SK-N-SH (cell line): ENCODE data around the gene ARID1B. TPM values are rescaled to one million over a fixed set of nuclear protein-coding genes. Genes with fewer than 3 reads are reported as not detected.

ENCODE experiments used
- CTCF ChIA-PET: fragments of 300-600, 350-600 bp; formaldehyde crosslinking; extraction: SDS; loops from one replicate; lab custom pipeline; 2021; lab: Yijun Ruan, JAX
- POLR2A ChIA-PET: fragments of 350-600 bp; sonication (Branson Sonifier 250); formaldehyde crosslinking; extraction: SDS; loops from one replicate; lab custom pipeline; 2020; ENCODE audit warnings: antibody characterized with exemption, inconsistent platforms; lab: Yijun Ruan, JAX
- DNase-seq: peaks from one replicate; pipeline ENCODE4 v3.0.0; 2012
- H2AFZ ChIP-seq: fragments of 200-600 bp; sonication (generic); 2 replicates; pipeline ENCODE4 v1.8.1; 2016; ENCODE audit warnings: antibody characterized with exemption, mild to moderate bottlenecking, low read depth
- H3F3A ChIP-seq: fragments of 200-600 bp; sonication (generic); replicated peaks from 2 replicates; pipeline ENCODE3; 2016; ENCODE audit warnings: antibody characterized with exemption, mild to moderate bottlenecking; ENCODE audit not compliant: insufficient read depth
- H3K27ac ChIP-seq, 2 experiments: fragments of 200-500 bp in 1 of 2; fragments of 200-600 bp in 1 of 2; sonication (Bioruptor generic) in 1 of 2; sonication (generic), shearing (Covaris generic) in 1 of 2; 2 replicates each; pipeline versions ENCODE4 v1.5.1 to v1.6.1; 2014 to 2016; ENCODE audit warnings: low read depth in 2 of 2, inconsistent platforms in 1 of 2, low read length in 1 of 2, mild to moderate bottlenecking in 1 of 2, mixed read lengths in 1 of 2
- H3K27me3 ChIP-seq: fragments of 200-600 bp; sonication (generic), shearing (Covaris generic); 2 replicates; pipeline ENCODE4 v1.6.1; 2016; ENCODE audit warnings: mixed run types; ENCODE audit not compliant: insufficient read depth
- H3K36me3 ChIP-seq, 2 experiments: fragments of 200-500 bp in 1 of 2; fragments of 200-600 bp in 1 of 2; sonication (Bioruptor generic) in 1 of 2; sonication (generic) in 1 of 2; replicated peaks in 1 of 2; 2 replicates each; pipeline versions ENCODE3 to v1.5.1; 2014 to 2016; ENCODE audit warnings: low read length in 1 of 2, mild to moderate bottlenecking in 1 of 2; ENCODE audit not compliant: insufficient read depth in 2 of 2, control insufficient read depth in 1 of 2
- H3K4me1 ChIP-seq, 2 experiments: fragments of 200-500 bp in 1 of 2; fragments of 200-600 bp in 1 of 2; sonication (Bioruptor generic) in 1 of 2; sonication (generic), shearing (Covaris generic) in 1 of 2; 2 replicates each; pipeline versions ENCODE4 v1.5.1 to v1.6.1; 2014 to 2016; ENCODE audit warnings: low read depth in 1 of 2, low read length in 1 of 2, mixed run types in 1 of 2; ENCODE audit not compliant: insufficient read depth in 2 of 2, control insufficient read depth in 1 of 2
- H3K4me2 ChIP-seq: fragments of 200-600 bp; sonication (generic), shearing (Covaris generic); 2 replicates; pipeline ENCODE4 v1.6.1; 2017; ENCODE audit warnings: mixed run types
- H3K4me3 ChIP-seq, 2 experiments: fragments of 200-500 bp in 1 of 2; fragments of 200-600 bp in 1 of 2; sonication (Bioruptor generic) in 1 of 2; sonication (generic), shearing (Covaris generic) in 1 of 2; 2 replicates each; pipeline versions ENCODE4 v1.5.1 to v1.8.1; 2014 to 2016; ENCODE audit warnings: low read depth in 2 of 2, inconsistent platforms in 1 of 2, low read length in 1 of 2, mild to moderate bottlenecking in 1 of 2, mixed read lengths in 1 of 2, moderate library complexity in 1 of 2
- H3K79me2 ChIP-seq: fragments of 200-600 bp; sonication (generic); 2 replicates; pipeline ENCODE4 v1.8.1; 2017; ENCODE audit warnings: mild to moderate bottlenecking; ENCODE audit not compliant: insufficient read depth
- H3K9ac ChIP-seq: fragments of 200-600 bp; sonication (generic); 2 replicates; pipeline ENCODE4 v1.6.1; 2017; ENCODE audit warnings: mixed run types
- H3K9me2 ChIP-seq: fragments of 200-600 bp; sonication (generic); 2 replicates; pipeline ENCODE4 v1.6.1; 2017; ENCODE audit warnings: mixed run types
- H3K9me3 ChIP-seq: fragments of 200-600 bp; sonication (generic); 2 replicates; pipeline ENCODE4 v1.6.1; 2017; ENCODE audit warnings: mixed run types, mild to moderate bottlenecking, moderate library complexity
- H4K20me1 ChIP-seq: fragments of 200-600 bp; sonication (generic); 2 replicates; pipeline ENCODE4 v1.6.1; 2017; ENCODE audit warnings: mild to moderate bottlenecking, mixed run types; ENCODE audit not compliant: insufficient read depth
- CTCF ChIP-seq: fragments of 200-600 bp; sonication (generic); IDR thresholded peaks from 2 replicates; pipeline ENCODE4 v1.6.1; 2017; ENCODE audit warnings: antibody characterized with exemption, mild to moderate bottlenecking, moderate library complexity
- ELF1 ChIP-seq: IDR thresholded peaks from 2 replicates; pipeline ENCODE4 v1.4.0; 2012
- EZH2phosphoT487 ChIP-seq: fragments of 200-600 bp; sonication (generic); IDR thresholded peaks from 2 replicates; pipeline ENCODE4 v1.6.1; 2017; ENCODE audit warnings: low read depth, mixed run types, mild to moderate bottlenecking, antibody characterized with exemption, moderate library complexity, borderline replicate concordance
- FOXM1 ChIP-seq: IDR thresholded peaks from 2 replicates; pipeline ENCODE4 v1.4.0; 2012; ENCODE audit warnings: low read depth, mild to moderate bottlenecking
- GABPA ChIP-seq: IDR thresholded peaks from 2 replicates; pipeline ENCODE4 v1.4.0; 2012; ENCODE audit warnings: low read depth, mild to moderate bottlenecking
- GATA2 ChIP-seq: sonication (generic); formaldehyde crosslinking; IDR thresholded peaks from 2 replicates; pipeline ENCODE4 v1.5.0; 2020; ENCODE audit warnings: mild to moderate bottlenecking, missing genetic modification reagents
- IRF3 ChIP-seq: fragments of 150-350 bp; IDR thresholded peaks from 2 replicates; pipeline ENCODE4 v1.6.1; 2016; ENCODE audit warnings: mild to moderate bottlenecking, low read depth, low read length
- MXI1 ChIP-seq: IDR thresholded peaks from 2 replicates; pipeline ENCODE4 v1.6.1; 2012; ENCODE audit warnings: mild to moderate bottlenecking, low read depth, low read length, improper control_type of control experiment
- NRF1 ChIP-seq: IDR thresholded peaks from 2 replicates; pipeline ENCODE4 v1.6.1; 2012; ENCODE audit warnings: low read depth, mild to moderate bottlenecking, low read length
- PBX3 ChIP-seq: IDR thresholded peaks from 2 replicates; pipeline ENCODE4; 2012
- POLR2AphosphoS5 ChIP-seq: IDR thresholded peaks from 2 replicates; pipeline ENCODE4 v1.6.1; 2012; ENCODE audit warnings: low read depth, low read length
- RAD21 ChIP-seq: IDR thresholded peaks from 2 replicates; pipeline ENCODE4 v1.6.1; 2012; ENCODE audit warnings: mild to moderate bottlenecking, low read length
- REST ChIP-seq: IDR thresholded peaks from 2 replicates; pipeline ENCODE4 v1.6.1; 2012; ENCODE audit warnings: mild to moderate bottlenecking, low read depth, low read length, moderate library complexity
- SIN3A ChIP-seq: IDR thresholded peaks from 2 replicates; pipeline ENCODE4 v1.6.1; 2012; ENCODE audit warnings: low read depth, mild to moderate bottlenecking, low read length, moderate library complexity, borderline replicate concordance
- SMC3 ChIP-seq: IDR thresholded peaks from 2 replicates; pipeline ENCODE4 v1.6.1; 2012; ENCODE audit warnings: low read depth, low read length, improper control_type of control experiment
- TAF1 ChIP-seq: IDR thresholded peaks from 2 replicates; pipeline ENCODE4 v1.6.1; 2012; ENCODE audit warnings: low read depth, mild to moderate bottlenecking, low read length, moderate library complexity, borderline replicate concordance
- USF2 ChIP-seq: fragments of 150-350 bp; IDR thresholded peaks from 2 replicates; pipeline ENCODE4 v1.6.1; 2017; ENCODE audit warnings: antibody characterized with exemption, low read length, low read depth, borderline replicate concordance
- YY1 ChIP-seq: IDR thresholded peaks from 2 replicates; pipeline ENCODE4 v1.4.0; 2012; ENCODE audit warnings: low read depth, mild to moderate bottlenecking
- ZBTB33 ChIP-seq: IDR thresholded peaks from 2 replicates; pipeline ENCODE4 v1.4.0; 2012; ENCODE audit warnings: low read depth, borderline replicate concordance
- WGBS: methylation state at CpG from one replicate; pipeline ENCODE4 v1.1.6; 2017; ENCODE audit warnings: low lambda C conversion rate; 5-methylcytosine and 5-hydroxymethylcytosine counted together
- polyA plus RNA-seq, 3 experiments: library from polyadenylated mRNA; depleted of rRNA; stranded (reverse); fragments of >200 nt; gene quantifications; 2 replicates each; pipeline ENCODE4 v1.2.3, GENCODE V29; 2012
- TF ChIP-seq, protein P1 (sequence below): IDR thresholded peaks from 2 replicates; pipeline ENCODE4 v1.4.0; 2012; ENCODE audit warnings: low read depth

ARID1B gene
- polyA plus RNA-seq, 1 of the 3 experiments (the other 2 are of a cell fraction), result 13.6 TPM

DNA sequence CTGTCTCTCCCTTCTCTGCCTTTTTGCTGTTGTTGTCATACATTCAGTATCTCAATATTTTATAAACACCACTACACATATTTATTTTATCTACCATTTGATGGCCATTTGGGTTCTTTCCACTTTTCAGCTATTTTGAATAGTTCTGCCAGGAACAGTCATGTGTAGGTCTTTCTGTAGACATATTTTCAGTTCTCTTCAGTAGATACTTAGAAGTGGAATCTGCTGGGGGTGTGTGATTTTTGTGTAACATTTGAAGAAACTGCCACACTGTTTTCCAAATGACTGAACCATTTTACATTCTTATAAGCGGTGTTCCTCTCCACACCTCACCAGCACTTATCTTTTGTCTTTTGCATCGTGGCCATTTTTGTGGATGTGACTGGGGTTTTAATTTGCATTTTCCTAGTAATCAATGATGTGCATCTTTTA, 197.7 kb downstream of the ARID1B start (continued):
- TF ChIP-seq IRF3 (no peak), RAD21 (no peak), SIN3A (no peak)
- TF ChIP-seq, protein P1, sequence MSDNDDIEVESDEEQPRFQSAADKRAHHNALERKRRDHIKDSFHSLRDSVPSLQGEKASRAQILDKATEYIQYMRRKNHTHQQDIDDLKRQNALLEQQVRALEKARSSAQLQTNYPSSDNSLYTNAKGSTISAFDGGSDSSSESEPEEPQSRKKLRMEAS, result no peak

DNA sequence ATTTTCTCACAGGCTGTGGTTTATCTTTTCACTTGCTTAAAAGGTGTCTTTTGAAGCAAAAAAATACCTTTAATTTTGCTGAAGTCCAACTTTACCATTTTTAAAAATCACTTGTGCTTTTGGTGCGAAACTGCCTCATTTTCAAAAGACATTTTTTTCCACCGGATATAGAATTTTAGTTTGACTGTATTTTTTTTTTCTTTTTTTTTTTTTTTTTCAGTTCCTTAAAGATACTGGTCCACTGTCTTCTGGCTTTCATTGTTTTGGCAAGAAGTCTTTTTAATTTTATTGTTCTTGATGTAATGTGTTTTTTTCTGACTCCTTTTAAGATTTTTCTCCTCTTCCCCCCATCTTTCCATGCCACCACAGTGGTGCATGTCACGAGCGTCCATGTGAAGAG, 198.2 kb downstream of the ARID1B start:
- no peak overlapping the region for H3K27ac ChIP-seq
- 97% methylated on average over 4 of the region's 4 CpGs for WGBS
- CTCF ChIA-PET, result no interaction called here
- no peak for TF ChIP-seq YY1
- TF ChIP-seq GABPA, result no peak
- TF ChIP-seq POLR2AphosphoS5, result no peak
- no peak for TF ChIP-seq ELF1
- TF ChIP-seq NRF1, result no peak
- TF ChIP-seq REST, result no peak
- no peak for TF ChIP-seq USF2
- no peak for TF ChIP-seq PBX3
- no peak for TF ChIP-seq MXI1
- TF ChIP-seq TAF1, result no peak
- no peak for TF ChIP-seq SMC3
- TF ChIP-seq CTCF, result no peak
- TF ChIP-seq ZBTB33, result no peak
- TF ChIP-seq FOXM1, result no peak
- no peak for TF ChIP-seq GATA2 (CRISPR knock-in tag)
- no peak for TF ChIP-seq EZH2phosphoT487
- TF ChIP-seq SIN3A, result no peak

More for the DNA sequence above, 198.2 kb downstream of the ARID1B start:
- Histone ChIP-seq H3K27me3 (no peaks in the 10 kb centered on the region), H2AFZ (no peak overlapping the region), H3K9me2 (no peaks in the 10 kb centered on the region), H3K79me2 (peaks cover 100% of the 10 kb centered on the region), H3K36me3 (peaks cover 0 to 5% of the 10 kb centered on the region in 2 experiments), H3K4me3 (no peak overlapping the region), H3K4me1 (peaks cover 0 to 25% of the 10 kb centered on the region in 2 experiments; a peak in 3 of 4 replicates), H3F3A (peaks cover 14% of the 10 kb centered on the region), H3K9me3 (no peaks in the 10 kb centered on the region), H3K4me2 (peak overlapping the region; percentile 72), H3K9ac (peak overlapping the region; percentile 63; the same call in 1 of the 2 replicates), H4K20me1 (peaks cover 58% of the 10 kb centered on the region)
- DNase-seq, result no peak
- POLR2A ChIA-PET, result no interaction called here
